Astrocyte (in vitro differentiated cells and primary cell): ENCODE results near the gene RRAS. TPM values are rescaled to one million over a fixed set of nuclear protein-coding genes. Genes with fewer than 3 reads are reported as not detected.

Source experiments
- DNase-seq: peaks from one replicate; pipeline ENCODE4 v3.0.0-alpha.2; 2010; ENCODE audit warnings: low read depth
- FAIRE-seq: peaks from 2 replicates; lab custom pipeline; 2011; peaks lifted over from hg19 to GRCh38; lab: Jason Lieb, UNC
- H2AFZ ChIP-seq: 2 replicates; pipeline ENCODE4 v1.6.0; 2012; ENCODE audit warnings: low read depth, low read length, inconsistent platforms
- H3K27ac ChIP-seq: 2 replicates; pipeline ENCODE4 v1.5.1; 2011; ENCODE audit warnings: low read depth, low read length, inconsistent platforms
- H3K27me3 ChIP-seq: 2 replicates; pipeline ENCODE4 v1.6.0; 2011; ENCODE audit warnings: low read length, inconsistent platforms; ENCODE audit not compliant: insufficient read depth
- H3K36me3 ChIP-seq: 2 replicates; pipeline ENCODE4 v1.5.1; 2011; ENCODE audit warnings: low read length, inconsistent platforms; ENCODE audit not compliant: insufficient read depth
- H3K4me1 ChIP-seq: 2 replicates; pipeline ENCODE4 v1.5.1; 2011; ENCODE audit warnings: low read length, inconsistent platforms; ENCODE audit not compliant: insufficient read depth
- H3K4me2 ChIP-seq: 2 replicates; pipeline ENCODE4 v1.6.0; 2012; ENCODE audit warnings: low read length, inconsistent platforms
- H3K4me3 ChIP-seq: 2 replicates; pipeline ENCODE4 v1.5.1; 2011; ENCODE audit warnings: low read depth, mild to moderate bottlenecking, low read length, inconsistent platforms; ENCODE audit not compliant: insufficient read depth
- H3K79me2 ChIP-seq: 2 replicates; pipeline ENCODE4 v1.6.0; 2012; ENCODE audit warnings: mild to moderate bottlenecking, low read length, inconsistent platforms; ENCODE audit not compliant: insufficient read depth
- H3K9ac ChIP-seq: 2 replicates; pipeline ENCODE4 v1.6.0; 2012; ENCODE audit warnings: mild to moderate bottlenecking, low read length, inconsistent platforms
- H3K9me3 ChIP-seq: 2 replicates; pipeline ENCODE4 v1.5.1; 2012; ENCODE audit warnings: low read depth, mild to moderate bottlenecking, low read length, inconsistent platforms; ENCODE audit not compliant: insufficient read depth
- H4K20me1 ChIP-seq: 2 replicates; pipeline ENCODE4 v1.6.0; 2012; ENCODE audit warnings: low read length, inconsistent platforms; ENCODE audit not compliant: insufficient read depth
- H3K27ac Mint-ChIP-seq: one replicate; pipeline ENCODE4 v1.8.0; 2021; ENCODE audit warnings: mild to moderate bottlenecking, mixed read lengths; ENCODE audit not compliant: unreplicated experiment
- H3K27me3 Mint-ChIP-seq: one replicate; pipeline ENCODE4 v1.8.0; 2021; ENCODE audit warnings: low read depth, mixed read lengths; ENCODE audit not compliant: unreplicated experiment
- H3K36me3 Mint-ChIP-seq: one replicate; pipeline ENCODE4 v1.8.0; 2021; ENCODE audit warnings: low read depth, mixed read lengths; ENCODE audit not compliant: unreplicated experiment
- H3K4me1 Mint-ChIP-seq: one replicate; pipeline ENCODE4 v1.8.0; 2021; ENCODE audit warnings: low read depth, mixed read lengths; ENCODE audit not compliant: unreplicated experiment
- H3K4me3 Mint-ChIP-seq: one replicate; pipeline ENCODE4 v1.8.0; 2021; ENCODE audit warnings: mild to moderate bottlenecking, moderate library complexity, mixed read lengths; ENCODE audit not compliant: unreplicated experiment
- H3K9me3 Mint-ChIP-seq: one replicate; pipeline ENCODE4 v1.8.0; 2021; ENCODE audit warnings: mild to moderate bottlenecking, mixed read lengths; ENCODE audit not compliant: unreplicated experiment
- EZH2 ChIP-seq: IDR thresholded peaks from 2 replicates; pipeline ENCODE4 v1.6.1; 2012; ENCODE audit warnings: mild to moderate bottlenecking, low read length, inconsistent platforms; ENCODE audit not compliant: insufficient read depth
- total RNA-seq: library from RNA; stranded (reverse); gene quantifications from 2 replicates; pipeline ENCODE4 v1.2.1, GENCODE V29; 2021
- TF ChIP-seq, protein P1 (sequence below): IDR thresholded peaks from 2 replicates; pipeline ENCODE4 v1.5.1; 2011; ENCODE audit warnings: low read depth, mild to moderate bottlenecking, inconsistent platforms, low read length, moderate library complexity; ENCODE audit not compliant: insufficient read depth

Gene RRAS
- total RNA-seq, 1 donor from 2014 or later = 94.7 TPM

DNA sequence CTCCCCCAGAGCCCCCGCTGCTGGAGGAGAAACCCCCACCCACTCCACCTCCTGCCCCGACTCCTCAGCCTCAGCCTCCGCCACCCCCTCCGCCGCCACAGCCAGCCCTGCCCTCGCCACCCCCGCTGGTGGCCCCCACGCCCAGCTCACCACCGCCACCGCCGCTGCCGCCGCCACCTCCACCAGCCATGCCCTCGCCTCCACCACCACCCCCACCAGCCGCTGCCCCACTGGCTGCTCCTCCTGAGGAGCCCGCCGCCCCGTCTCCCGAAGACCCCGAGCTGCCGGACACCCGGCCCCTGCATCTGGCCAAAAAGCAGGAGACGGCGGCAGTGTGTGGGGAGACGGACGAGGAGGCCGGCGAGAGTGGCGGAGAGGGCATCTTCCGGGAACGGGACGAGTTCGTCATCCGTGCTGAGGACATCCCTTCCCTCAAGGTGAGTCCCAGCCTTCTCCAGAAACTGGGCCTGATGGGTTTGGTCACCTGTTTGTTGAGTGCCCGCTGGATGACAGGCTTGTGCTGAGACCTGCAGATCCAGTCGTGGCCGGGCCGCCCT lies 38.4 kb downstream of the RRAS start:
- Histone ChIP-seq H3K36me3 (peaks cover 20% of the 10 kb centered on the region), H3K9ac (no peak overlapping the region), H4K20me1 (peaks cover 51% of the 10 kb centered on the region), H3K27me3 (no peaks in the 10 kb centered on the region), H3K4me2 (no peak overlapping the region), H3K27ac (no peak overlapping the region), H3K9me3 (no peaks in the 10 kb centered on the region), H3K4me3 (no peak overlapping the region), H2AFZ (no peak overlapping the region), H3K79me2 (peaks cover 81% of the 10 kb centered on the region), H3K4me1 (no peaks in the 10 kb centered on the region)
- FAIRE-seq (no peak), DNase-seq (no peak)
- Mint-ChIP-seq H3K27me3 (no peaks in the 10 kb centered on the region), H3K4me1 (no peaks in the 10 kb centered on the region), H3K4me3 (peak overlapping the region; percentile 40), H3K9me3 (no peaks in the 10 kb centered on the region), H3K27ac (no peak overlapping the region), H3K36me3 (peaks cover 4% of the 10 kb centered on the region)
- TF ChIP-seq, protein P1, sequence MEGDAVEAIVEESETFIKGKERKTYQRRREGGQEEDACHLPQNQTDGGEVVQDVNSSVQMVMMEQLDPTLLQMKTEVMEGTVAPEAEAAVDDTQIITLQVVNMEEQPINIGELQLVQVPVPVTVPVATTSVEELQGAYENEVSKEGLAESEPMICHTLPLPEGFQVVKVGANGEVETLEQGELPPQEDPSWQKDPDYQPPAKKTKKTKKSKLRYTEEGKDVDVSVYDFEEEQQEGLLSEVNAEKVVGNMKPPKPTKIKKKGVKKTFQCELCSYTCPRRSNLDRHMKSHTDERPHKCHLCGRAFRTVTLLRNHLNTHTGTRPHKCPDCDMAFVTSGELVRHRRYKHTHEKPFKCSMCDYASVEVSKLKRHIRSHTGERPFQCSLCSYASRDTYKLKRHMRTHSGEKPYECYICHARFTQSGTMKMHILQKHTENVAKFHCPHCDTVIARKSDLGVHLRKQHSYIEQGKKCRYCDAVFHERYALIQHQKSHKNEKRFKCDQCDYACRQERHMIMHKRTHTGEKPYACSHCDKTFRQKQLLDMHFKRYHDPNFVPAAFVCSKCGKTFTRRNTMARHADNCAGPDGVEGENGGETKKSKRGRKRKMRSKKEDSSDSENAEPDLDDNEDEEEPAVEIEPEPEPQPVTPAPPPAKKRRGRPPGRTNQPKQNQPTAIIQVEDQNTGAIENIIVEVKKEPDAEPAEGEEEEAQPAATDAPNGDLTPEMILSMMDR = no peak
- TF ChIP-seq EZH2 = no peak

GRCh38 chr19:49599378-49600295 lies 40.3 kb downstream of the RRAS start:
- Histone ChIP-seq H3K9ac (no peak overlapping the region), H3K9me3 (no peaks in the 10 kb centered on the region), H2AFZ (no peak overlapping the region), H3K4me2 (no peak overlapping the region), H3K79me2 (peaks cover 79% of the 10 kb centered on the region), H3K4me3 (no peak overlapping the region), H3K27me3 (no peaks in the 10 kb centered on the region), H3K4me1 (no peaks in the 10 kb centered on the region), H3K36me3 (peaks cover 20% of the 10 kb centered on the region), H3K27ac (no peak overlapping the region), H4K20me1 (peaks cover 42% of the 10 kb centered on the region)
- no peak for DNase-seq
- peaks cover 4% of the 10 kb centered on the region for H3K36me3 Mint-ChIP-seq
- no peak for TF ChIP-seq EZH2
- TF ChIP-seq, protein P1 = no peak
- no peaks in the 10 kb centered on the region for H3K9me3 Mint-ChIP-seq
- no peak for FAIRE-seq
- no peaks in the 10 kb centered on the region for H3K27me3 Mint-ChIP-seq
- no peaks in the 10 kb centered on the region for H3K4me1 Mint-ChIP-seq
- H3K4me3 Mint-ChIP-seq = no peak overlapping the region
- H3K27ac Mint-ChIP-seq = no peak overlapping the region

DNA sequence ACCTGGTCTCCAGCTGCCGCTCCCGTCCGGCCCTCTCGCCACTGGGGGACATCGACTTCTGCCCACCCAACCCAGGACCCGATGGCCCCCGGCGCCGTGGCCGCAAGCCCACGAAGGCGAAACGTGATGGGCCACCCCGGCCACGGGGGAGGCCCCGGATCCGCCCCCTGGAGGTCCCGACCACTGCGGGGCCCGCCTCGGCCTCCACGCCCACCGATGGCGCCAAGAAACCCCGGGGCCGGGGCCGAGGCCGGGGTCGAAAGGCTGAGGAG lies 42.3 kb downstream of the RRAS start:
- Mint-ChIP-seq H3K36me3 (peaks cover 4% of the 10 kb centered on the region), H3K4me1 (peaks cover 2% of the 10 kb centered on the region), H3K27ac (no peak overlapping the region), H3K27me3 (no peaks in the 10 kb centered on the region), H3K9me3 (no peaks in the 10 kb centered on the region), H3K4me3 (no peak overlapping the region)
- no peak for FAIRE-seq
- peaks cover 80% of the 10 kb centered on the region for H3K79me2 ChIP-seq
- DNase-seq = no peak
- no peak overlapping the region for H3K4me3 ChIP-seq
- TF ChIP-seq EZH2 = no peak
- TF ChIP-seq, protein P1 = no peak
- peaks cover 25% of the 10 kb centered on the region for H3K36me3 ChIP-seq
- no peak overlapping the region for H3K4me2 ChIP-seq
- no peak overlapping the region for H3K27ac ChIP-seq
- no peak overlapping the region for H2AFZ ChIP-seq
- H3K9me3 ChIP-seq = no peaks in the 10 kb centered on the region
- H3K4me1 ChIP-seq = peaks cover 8% of the 10 kb centered on the region
- H3K27me3 ChIP-seq = no peaks in the 10 kb centered on the region
- peaks cover 52% of the 10 kb centered on the region for H4K20me1 ChIP-seq
- H3K9ac ChIP-seq = no peak overlapping the region
